ENCODE measurements around the gene BSG.

The BSG gene

GRCh38 chr19:540867-541637, 31.3 kb upstream of the BSG start:
- no peak for DNase-seq (ENCODE audit: low read depth, low spot score)

- no peak for DNase-seq (ENCODE audit: low read depth, low spot score)
Observed at GRCh38 chr19:541699-542098, 30.7 kb upstream of the BSG start.

DNA sequence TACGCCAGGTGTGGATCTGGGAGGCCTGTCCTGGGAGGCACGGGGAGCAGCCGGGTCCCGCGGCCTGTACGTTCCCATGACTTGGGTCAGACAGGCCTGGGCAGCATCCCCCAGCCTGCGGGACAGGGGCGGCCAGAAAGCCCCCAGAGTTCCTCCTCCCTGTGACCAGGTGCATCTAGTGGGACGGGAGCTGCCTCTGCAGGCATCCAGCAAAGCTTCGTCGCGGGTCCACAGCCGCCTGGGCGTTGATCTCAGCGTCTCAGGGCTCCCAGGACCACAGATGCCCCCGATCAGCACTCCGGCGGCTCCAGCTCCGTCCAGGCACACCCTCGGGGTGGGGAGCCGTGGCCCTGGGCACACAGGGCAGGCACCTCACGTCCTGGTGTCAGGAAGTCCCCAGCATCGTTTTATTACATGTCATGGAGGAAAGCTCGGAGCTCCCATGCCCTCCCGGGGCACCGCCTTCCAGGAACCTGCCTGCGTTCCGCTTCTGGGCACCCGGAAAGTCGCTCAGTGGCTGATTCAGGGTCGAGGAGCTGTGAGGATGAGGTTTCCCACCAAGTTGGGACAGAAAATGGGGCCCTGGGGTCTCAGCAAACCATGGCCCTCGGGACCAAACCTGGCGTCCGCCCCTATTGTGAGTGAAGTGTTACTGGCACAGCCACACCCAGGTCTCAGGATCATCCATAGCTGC, 30.1 kb upstream of the BSG start:
- DNase-seq (ENCODE audit: low read depth, low spot score): no peak

DNA sequence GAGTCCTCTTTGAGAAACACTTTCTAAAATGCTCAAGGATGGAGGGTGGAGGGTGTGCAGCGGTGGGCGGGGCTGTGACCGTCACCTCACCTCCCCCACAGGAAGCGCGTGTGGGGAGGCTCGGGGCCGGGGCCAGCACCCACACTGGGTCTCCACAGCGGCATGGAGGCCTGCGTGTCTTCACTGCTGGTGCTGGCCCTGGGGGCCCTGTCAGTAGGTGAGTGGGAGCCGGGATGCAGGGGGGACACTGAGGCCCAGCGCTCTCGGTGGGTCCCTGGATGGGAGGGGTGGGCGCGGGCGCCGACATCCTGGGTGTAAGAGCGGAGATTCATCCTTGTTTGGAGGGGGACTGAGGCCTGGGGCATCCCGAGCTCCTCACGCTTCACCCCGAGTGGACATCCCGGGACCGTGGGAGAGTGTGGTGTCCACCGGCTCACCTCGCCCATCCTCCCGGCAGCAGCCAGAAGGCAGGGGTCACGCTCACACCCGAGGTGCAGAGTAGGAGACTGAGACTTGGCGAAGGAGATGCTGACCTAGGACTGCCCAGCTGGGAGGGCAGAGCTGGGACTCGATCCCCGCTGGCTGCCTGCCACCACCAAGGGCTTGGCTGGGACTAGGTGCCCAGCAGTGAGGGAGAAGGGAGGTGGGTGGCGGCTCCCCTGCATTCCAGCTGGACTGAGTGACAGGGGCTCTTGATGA, 28.3 kb upstream of the BSG start, which contains the start of gene GZMM:
Gene GZMM (plus strand): TSS at position 144 of the 699 bp plus-strand sequence. CDS start 19 bp downstream, at position 163.
- DNase-seq (ENCODE audit: low read depth, low spot score): no peak

- DNase-seq (ENCODE audit: low read depth, low spot score): no peak
Observed at GRCh38 chr19:547117-547516, 25.3 kb upstream of the BSG start.

DNA sequence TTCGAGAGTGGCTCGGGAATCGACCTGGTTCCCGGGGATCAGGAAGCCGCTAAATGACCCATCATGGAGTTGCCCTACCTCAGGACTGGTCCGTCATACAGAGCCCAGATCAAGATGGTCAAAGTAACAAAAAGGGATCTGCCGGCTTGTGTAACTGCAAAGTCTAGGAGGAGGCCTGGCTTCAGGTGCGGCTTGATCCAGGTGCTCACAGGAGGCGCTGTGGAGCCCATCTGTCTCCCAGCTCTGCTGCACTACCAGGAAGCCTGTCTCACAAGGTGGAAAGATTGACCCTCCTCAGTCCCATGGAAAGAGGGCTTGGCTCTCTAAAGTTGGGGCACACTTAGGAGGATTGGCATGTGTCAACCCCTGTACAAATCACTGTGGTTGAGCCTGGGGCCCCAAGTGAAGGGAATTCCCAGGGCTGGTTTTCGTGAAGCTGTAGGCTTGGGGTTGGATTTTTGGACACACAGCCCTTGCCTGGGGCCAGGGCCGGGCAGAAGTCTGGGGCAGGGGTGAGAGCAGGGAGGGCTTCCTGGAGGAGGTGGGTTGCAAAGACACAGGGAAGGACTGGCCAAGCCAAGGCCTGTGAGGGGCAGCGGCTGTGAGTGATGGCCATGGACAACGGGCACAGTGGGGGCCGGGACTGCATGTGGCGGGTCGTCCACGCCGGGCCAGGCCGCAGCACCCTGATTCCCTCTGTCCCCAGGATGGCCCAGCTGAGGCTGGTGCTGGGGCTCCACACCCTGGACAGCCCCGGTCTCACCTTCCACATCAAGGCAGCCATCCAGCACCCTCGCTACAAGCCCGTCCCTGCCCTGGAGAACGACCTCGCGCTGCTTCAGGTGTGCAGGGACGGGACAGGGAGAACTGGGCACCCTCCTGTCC, 24.3 kb upstream of the BSG start:
- no peak for DNase-seq (ENCODE audit: low read depth, low spot score)

DNA sequence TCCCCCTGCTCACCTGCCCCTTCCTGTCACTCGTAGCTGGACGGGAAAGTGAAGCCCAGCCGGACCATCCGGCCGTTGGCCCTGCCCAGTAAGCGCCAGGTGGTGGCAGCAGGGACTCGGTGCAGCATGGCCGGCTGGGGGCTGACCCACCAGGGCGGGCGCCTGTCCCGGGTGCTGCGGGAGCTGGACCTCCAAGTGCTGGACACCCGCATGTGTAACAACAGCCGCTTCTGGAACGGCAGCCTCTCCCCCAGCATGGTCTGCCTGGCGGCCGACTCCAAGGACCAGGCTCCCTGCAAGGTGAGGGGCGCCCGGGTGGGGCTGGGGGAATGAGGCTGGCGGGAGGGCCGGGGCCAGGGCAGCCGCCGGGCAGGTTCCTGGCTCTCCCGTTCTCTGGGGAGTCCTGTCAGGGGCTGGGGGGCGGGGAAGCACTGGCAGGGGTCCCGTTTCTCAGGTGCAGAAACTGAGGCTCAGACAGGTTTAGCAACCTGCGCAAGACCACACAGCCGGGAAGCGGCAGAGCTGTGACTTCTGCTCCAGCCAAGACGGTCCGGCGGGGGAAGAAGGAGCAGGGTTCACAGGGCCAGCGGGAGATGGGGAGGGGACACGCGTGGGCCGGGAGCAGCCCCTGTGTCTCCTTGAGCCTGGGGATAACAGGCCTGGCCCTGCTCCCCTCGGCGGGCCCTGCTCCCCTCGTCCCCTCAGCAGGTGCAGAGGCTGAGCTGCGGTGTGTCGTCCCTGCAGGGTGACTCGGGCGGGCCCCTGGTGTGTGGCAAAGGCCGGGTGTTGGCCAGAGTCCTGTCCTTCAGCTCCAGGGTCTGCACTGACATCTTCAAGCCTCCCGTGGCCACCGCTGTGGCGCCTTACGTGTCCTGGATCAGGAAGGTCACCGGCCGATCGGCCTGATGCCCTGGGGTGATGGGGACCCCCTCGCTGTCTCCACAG, 23.2 kb upstream of the BSG start:
- no peak for DNase-seq (ENCODE audit: low read depth, low spot score)

DNA sequence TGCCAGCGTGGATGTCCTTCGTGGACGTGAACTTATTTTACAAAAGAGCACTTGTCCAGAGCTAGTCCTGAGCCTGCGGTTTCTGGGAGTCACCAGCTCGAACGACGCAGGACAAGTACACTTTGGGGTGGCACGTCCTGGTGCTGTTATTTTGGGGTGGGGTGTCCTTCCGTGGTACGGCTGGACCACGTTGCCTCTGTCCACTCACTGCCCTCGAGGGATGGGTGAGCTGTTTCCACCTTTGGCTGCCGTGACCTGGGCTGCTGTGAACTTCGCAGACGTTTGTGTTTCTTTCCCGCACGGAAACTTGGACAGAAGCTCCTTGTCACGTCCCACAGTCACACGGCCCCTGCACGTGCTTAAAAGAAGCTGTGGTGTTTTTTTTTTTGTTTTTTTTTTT, 17.6 kb upstream of the BSG start:
- DNase-seq (ENCODE audit: low read depth, low spot score): no peak

GRCh38 chr19:555474-555808, 17.0 kb upstream of the BSG start:
- no peak for DNase-seq (ENCODE audit: low read depth, low spot score)

- DNase-seq (ENCODE audit: low read depth, low spot score): no peak
Observed at GRCh38 chr19:556611-557382, 15.6 kb upstream of the BSG start.

- DNase-seq (ENCODE audit: low read depth, low spot score): no peak
Observed at GRCh38 chr19:558770-559439, 13.5 kb upstream of the BSG start.

DNA sequence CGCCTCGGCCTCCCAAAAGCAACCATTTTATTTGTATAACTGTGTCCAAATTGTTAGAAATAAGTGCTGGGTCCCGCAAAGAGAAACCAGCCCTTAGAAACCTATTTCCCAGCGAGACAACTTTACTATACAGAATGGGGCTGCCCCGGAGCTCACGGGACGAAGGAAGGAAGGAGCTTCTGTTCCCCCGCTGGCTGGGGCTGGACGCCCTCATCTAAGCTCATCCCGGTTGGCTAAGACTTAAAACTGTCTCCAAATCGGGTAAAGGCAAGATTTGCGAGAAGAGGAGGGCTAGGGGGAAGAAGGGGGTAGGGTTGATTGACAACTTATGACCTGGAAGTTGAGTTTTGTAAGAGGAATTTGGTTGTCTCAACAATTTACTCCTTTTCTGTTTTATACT, 12.3 kb upstream of the BSG start:
- no peak for DNase-seq (ENCODE audit: low read depth, low spot score)

DNA sequence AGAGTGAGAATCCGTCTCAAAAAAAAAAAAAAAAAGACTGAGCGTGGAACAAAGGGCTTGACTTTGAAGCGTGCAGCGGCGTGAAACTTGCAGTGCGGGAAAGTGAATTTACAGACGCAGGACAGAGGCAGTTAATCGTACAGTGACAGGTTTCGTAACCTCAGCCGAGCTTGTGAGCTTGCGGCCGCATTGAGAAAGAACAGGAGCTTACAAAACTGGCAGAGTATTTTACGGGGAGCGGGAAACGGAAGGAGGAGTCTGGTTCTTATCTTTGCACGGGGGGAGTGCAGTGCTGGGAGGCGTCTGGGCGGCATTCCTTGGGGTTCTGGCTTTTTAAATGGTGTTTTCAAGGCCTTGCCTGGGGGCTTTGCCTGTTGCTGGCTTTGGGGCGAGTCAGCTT, 6.0 kb upstream of the BSG start:
- no peak for DNase-seq (ENCODE audit: low read depth, low spot score)

DNA sequence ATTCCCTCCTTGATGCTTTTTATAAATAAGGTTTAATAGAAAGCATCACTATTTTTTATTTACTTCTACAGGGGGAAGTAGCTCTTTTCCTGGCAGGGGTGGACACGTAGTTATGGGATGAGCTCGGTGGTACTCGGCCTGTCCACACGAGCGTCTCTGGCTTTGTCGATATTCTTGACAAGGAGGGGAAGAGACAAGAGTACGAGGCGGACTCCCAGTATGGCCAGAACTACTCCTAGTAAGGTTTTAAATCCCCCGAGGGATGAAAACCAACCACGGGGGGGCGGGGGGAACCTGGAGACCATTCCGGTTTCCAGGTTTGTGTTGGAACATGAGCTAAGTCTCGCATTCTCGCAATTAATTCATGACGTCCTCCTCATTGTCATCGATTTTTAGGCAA, 5.6 kb upstream of the BSG start:
- no peak for DNase-seq (ENCODE audit: low read depth, low spot score)

GRCh38 chr19:567296-567900, 5.0 kb upstream of the BSG start:
- no peak for DNase-seq (ENCODE audit: low read depth, low spot score)

DNA sequence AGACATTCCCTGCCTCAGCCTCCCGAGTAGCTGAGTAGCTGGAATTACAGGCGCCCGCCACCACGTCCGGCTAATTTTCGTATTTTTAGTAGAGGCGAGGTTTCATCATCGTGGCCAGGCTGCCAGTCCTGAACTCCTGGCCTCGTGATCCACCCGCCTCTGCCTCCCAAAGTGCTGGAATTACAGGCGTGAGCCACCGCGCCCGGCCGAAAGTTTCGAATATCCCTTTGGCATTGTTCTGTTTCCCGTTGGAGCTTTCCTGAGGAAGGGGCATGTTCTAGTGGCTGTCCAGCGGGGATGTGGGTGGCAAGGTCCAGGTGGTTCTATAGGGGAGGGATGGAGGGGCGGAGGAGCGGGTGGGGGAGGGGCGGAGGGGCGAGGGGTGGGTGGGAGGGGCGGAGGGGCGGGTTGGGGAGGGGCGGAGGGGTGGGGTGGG, 2.1 kb upstream of the BSG start:
- DNase-seq (ENCODE audit: low read depth, low spot score): no peak

DNA sequence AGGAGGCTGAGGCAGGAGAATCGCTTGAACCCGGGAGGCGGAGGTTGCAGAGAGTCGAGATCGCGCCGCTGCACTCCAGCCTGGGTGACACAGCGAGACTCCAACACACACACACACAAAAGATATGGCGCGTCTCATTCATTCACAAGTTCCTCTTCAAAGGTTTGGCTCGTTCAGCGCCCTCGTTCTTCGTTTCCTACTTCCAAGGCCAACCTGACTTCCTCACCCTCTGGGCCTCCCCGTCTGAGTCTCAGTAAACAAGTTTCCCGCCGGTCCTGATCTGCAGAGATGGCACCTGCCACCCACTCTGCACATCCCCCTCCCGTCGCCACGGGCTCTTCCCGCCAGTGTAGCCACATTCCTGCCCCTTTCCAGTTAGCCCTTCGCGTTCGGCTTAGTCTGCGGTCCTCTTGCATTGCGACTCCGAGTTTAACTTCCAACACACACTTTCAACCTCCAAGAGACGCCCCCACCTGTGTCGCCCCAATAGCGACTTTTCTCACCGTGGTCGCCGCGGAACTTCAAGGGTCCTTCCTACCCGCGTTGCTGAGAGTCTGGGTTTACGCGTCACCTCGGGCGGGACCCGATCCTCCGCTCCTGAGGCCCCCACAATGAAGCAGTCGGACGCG, 1.3 kb upstream of the BSG start:
- no peak for DNase-seq (ENCODE audit: low read depth, low spot score)

- DNase-seq (ENCODE audit: low read depth, low spot score): no peak
Observed at GRCh38 chr19:571566-571974, 826 bp upstream of the BSG start.

All from smooth muscle cell of the brain vasculature (primary cell).